ENCODE measurements around the gene TBXAS1. TPM values are rescaled to one million over a fixed set of nuclear protein-coding genes. Genes with fewer than 3 reads are reported as not detected.

The TBXAS1 gene
- total RNA-seq, 2 donors from 2014 or later = 30.1 to 66.6 TPM

DNA sequence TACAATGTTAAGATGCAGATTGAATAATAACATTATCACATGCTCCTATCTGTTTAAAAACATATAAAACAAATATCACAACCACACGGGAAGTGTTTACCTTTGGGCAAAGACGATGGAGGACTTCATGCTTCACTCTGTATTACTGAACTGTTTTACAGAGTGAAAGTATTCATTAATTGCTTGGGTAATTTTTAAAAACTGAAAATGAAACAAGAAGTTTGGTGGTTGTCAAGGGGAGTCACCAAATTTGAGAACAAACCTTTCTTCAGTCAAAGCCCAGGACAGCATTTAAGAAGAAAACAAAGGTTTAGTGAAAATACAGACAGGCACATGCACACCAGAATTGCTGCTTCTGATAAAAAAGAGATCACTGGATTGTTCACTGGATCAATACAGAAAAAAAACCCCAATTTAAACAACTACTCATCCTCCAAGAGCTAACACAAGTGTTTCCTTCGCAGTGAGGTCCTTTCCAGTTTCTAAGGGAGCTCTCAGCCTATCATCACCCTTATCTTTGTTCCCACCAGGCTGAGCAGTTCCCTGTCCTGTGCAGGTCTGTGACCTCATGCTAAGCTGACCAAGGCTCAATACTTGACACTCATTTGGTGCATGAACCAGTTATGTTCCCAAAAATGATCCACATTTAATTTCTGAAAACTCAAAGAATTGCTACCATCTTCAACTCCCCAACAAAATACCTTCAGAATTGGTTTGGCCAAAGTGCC lies 224.9 kb downstream of the TBXAS1 start:
- no peaks in the 10 kb centered on the region for H3K27me3 ChIP-seq (replicated peaks; ENCODE audit: insufficient read depth)
- no peaks in the 10 kb centered on the region for H3K36me3 ChIP-seq
- no peak overlapping the region for H3K27ac ChIP-seq
- TF ChIP-seq, protein P1, sequence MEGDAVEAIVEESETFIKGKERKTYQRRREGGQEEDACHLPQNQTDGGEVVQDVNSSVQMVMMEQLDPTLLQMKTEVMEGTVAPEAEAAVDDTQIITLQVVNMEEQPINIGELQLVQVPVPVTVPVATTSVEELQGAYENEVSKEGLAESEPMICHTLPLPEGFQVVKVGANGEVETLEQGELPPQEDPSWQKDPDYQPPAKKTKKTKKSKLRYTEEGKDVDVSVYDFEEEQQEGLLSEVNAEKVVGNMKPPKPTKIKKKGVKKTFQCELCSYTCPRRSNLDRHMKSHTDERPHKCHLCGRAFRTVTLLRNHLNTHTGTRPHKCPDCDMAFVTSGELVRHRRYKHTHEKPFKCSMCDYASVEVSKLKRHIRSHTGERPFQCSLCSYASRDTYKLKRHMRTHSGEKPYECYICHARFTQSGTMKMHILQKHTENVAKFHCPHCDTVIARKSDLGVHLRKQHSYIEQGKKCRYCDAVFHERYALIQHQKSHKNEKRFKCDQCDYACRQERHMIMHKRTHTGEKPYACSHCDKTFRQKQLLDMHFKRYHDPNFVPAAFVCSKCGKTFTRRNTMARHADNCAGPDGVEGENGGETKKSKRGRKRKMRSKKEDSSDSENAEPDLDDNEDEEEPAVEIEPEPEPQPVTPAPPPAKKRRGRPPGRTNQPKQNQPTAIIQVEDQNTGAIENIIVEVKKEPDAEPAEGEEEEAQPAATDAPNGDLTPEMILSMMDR (IDR thresholded peaks at IDR 0.05) = no peak
- peaks cover 9 to 24% of the 10 kb centered on the region in 2 donors for H3K4me1 ChIP-seq (ENCODE audit: control insufficient read depth in 1 of 2, low read depth in 2 of 2)
- DNase-seq (ENCODE audit: low spot score) = no peak
- no peak overlapping the region for H3K4me3 ChIP-seq
- ATAC-seq (ENCODE audit: insufficient number of reproducible peaks, low FRiP score, low read depth) = no peak
- H3K9me3 ChIP-seq = no peaks in the 10 kb centered on the region

DNA sequence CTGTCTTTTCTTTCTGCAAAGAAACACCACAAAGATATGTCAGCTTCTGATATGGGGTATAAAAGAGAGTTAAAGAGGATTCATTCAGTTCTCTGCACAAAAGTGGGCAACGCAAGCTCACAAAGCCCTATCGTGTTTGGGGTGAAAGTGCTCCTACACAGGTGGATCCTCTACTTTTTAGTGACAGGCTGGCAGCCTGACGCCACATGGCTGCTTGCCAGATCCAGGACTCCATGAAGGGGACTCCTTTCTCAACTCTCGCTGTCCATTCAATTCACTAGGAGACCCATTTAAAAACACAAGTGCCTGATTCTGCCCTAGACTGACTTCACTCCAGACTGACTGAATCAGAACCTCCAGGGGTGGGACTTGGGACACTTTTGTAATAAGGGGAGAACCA lies 225.7 kb downstream of the TBXAS1 start:
- Histone ChIP-seq H3K4me3 (no peak overlapping the region), H3K36me3 (no peaks in the 10 kb centered on the region), H3K27ac (no peak overlapping the region), H3K9me3 (no peaks in the 10 kb centered on the region), H3K4me1 (ENCODE audit: control insufficient read depth in 1 of 2, low read depth in 2 of 2) (peaks cover 17 to 25% of the 10 kb centered on the region in 2 donors), H3K27me3 (replicated peaks; ENCODE audit: insufficient read depth) (no peaks in the 10 kb centered on the region)
- DNase-seq (ENCODE audit: low spot score) = no peak
- ATAC-seq (ENCODE audit: insufficient number of reproducible peaks, low FRiP score, low read depth) = no peak
- TF ChIP-seq, protein P1 (IDR thresholded peaks at IDR 0.05) = no peak

DNA sequence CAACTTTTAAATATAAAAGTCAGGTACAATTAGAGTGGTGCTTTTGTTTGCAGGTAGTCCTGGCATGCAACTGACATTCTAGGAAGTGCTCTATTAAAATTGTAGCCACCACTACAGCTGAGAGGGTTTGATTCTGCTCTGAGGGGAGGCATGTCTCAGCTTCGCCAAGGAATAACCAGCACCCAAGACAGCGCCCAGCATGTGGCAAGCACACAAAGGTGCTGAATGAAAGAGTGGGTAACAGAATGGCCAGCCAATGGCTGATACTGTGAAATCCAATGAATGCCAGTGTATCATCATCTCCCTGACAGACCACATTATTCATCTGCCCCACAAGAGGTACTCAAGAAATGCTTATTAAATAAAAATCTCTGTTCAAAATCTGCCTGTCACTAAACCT lies 226.8 kb downstream of the TBXAS1 start:
- TF ChIP-seq, protein P1 (IDR thresholded peaks at IDR 0.05) = no peak
- no peak for ATAC-seq (ENCODE audit: insufficient number of reproducible peaks, low FRiP score, low read depth)
- H3K4me1 ChIP-seq (ENCODE audit: control insufficient read depth in 1 of 2, low read depth in 2 of 2) = peaks cover 23 to 31% of the 10 kb centered on the region in 2 donors

DNA sequence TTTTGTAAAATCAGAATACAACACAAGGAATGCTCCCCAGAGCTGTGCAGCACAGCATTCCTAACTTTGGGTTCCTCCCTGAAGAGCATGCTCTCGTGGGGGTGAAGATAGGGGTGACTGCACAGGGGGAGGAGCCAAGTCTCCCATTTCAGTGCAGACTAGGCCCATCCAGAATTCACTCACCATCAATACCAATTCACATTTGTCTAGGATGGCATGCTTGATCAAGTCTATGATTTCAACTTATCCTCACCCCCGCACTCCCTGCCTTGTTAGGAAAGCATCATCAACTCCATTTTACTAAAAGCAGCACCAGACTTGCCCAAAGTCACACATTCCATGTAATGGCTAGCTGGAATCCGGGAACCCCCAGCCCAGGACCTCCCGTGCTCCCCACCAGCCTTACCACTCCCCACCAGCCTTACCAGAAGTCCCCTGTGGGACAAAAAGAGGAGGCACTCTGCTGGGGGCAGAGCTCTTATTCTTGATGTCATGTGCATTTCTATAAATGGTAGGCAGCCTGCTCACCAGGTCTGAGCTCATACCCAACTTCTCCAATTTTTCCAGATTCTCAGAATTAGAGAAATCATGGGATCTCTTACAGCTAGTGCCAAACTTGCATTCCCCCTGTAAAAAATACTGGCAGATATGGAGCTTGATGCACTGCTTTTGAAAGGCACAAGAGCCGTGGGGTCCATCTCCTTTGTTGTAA lies 227.5 kb downstream of the TBXAS1 start:
- no peaks in the 10 kb centered on the region for H3K9me3 ChIP-seq
- no peak overlapping the region for H3K4me3 ChIP-seq
- ATAC-seq (ENCODE audit: insufficient number of reproducible peaks, low FRiP score, low read depth) (no peak), DNase-seq (ENCODE audit: low spot score) (no peak)
- H3K27me3 ChIP-seq (replicated peaks; ENCODE audit: insufficient read depth) = no peaks in the 10 kb centered on the region
- H3K36me3 ChIP-seq = no peaks in the 10 kb centered on the region
- H3K4me1 ChIP-seq (ENCODE audit: control insufficient read depth in 1 of 2, low read depth in 2 of 2) = peaks cover 23 to 36% of the 10 kb centered on the region in 2 donors
- TF ChIP-seq, protein P1 (IDR thresholded peaks at IDR 0.05) = no peak
- no peak overlapping the region for H3K27ac ChIP-seq

More for the DNA sequence above, 226.8 kb downstream of the TBXAS1 start:
- Histone ChIP-seq H3K27ac (no peak overlapping the region), H3K36me3 (no peaks in the 10 kb centered on the region), H3K4me3 (no peak overlapping the region), H3K9me3 (no peaks in the 10 kb centered on the region), H3K27me3 (replicated peaks; ENCODE audit: insufficient read depth) (no peaks in the 10 kb centered on the region)
- no peak for DNase-seq (ENCODE audit: low spot score)

DNA sequence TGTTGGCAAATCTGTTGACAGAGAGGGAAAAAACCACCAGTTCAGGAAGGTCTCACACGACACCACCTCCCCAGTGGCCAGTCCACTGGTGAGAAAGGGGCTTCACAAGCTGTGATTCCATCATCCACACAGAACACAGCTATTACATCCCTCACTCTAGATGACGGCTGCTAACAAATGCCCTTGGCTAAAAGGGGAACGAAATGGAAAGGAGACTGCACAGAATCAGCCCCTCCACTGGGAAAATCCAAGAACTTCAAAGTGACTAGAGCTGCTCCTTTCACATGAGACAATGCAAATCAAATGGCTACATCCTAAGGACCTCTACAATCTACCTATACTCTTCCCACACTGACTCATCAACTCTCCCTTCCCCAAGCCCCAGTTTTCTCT lies 228.1 kb downstream of the TBXAS1 start:
- no peak for DNase-seq (ENCODE audit: low spot score)
- TF ChIP-seq, protein P1 (IDR thresholded peaks at IDR 0.05) = no peak
- ATAC-seq (ENCODE audit: insufficient number of reproducible peaks, low FRiP score, low read depth) = no peak
- H3K36me3 ChIP-seq = no peaks in the 10 kb centered on the region
- H3K9me3 ChIP-seq = no peaks in the 10 kb centered on the region
- no peak overlapping the region for H3K27ac ChIP-seq
- H3K27me3 ChIP-seq (replicated peaks; ENCODE audit: insufficient read depth) = no peaks in the 10 kb centered on the region
- H3K4me3 ChIP-seq = no peak overlapping the region
- H3K4me1 ChIP-seq (ENCODE audit: control insufficient read depth in 1 of 2, low read depth in 2 of 2) = peaks cover 23 to 40% of the 10 kb centered on the region in 2 donors

Measured in thoracic aorta (tissue), 2 donors.